WTC11 (cell line): ENCODE data around the gene RPS10.
"Not testable (repeated sequence)": the region's sequence is repeated elsewhere in the genome, so short reads cannot be mapped to it uniquely, and the experiment has no call there.

Source experiments
- NR1H2 ChIP-seq: sonication (generic); formaldehyde crosslinking; IDR thresholded peaks from 2 replicates; pipeline ENCODE4 v1.9.0; 2021; ENCODE audit warnings: mild to moderate bottlenecking, moderate library complexity, missing genetic modification reagents
- NR2C2 ChIP-seq: sonication (generic); formaldehyde crosslinking; IDR thresholded peaks from 2 replicates; pipeline ENCODE4 v1.8.0; 2022; ENCODE audit warnings: mild to moderate bottlenecking, missing genetic modification reagents
- NR3C1 ChIP-seq: sonication (generic); formaldehyde crosslinking; conservative IDR thresholded peaks from 2 replicates; pipeline ENCODE4 v1.8.1; 2023; ENCODE audit warnings: low read depth, mild to moderate bottlenecking, missing genetic modification reagents
- PRRX2 ChIP-seq: fragments of 250-450 bp; sonication (Bioruptor Pico); IDR thresholded peaks from 2 replicates; pipeline ENCODE4 v1.8.0; 2021; ENCODE audit warnings: mild to moderate bottlenecking
- RELA ChIP-seq: sonication (generic); formaldehyde crosslinking; IDR thresholded peaks from 2 replicates; pipeline ENCODE4 v1.8.1; 2022; ENCODE audit warnings: missing genetic modification reagents, mild to moderate bottlenecking, borderline replicate concordance
- SP1 ChIP-seq: sonication (generic); formaldehyde crosslinking; conservative IDR thresholded peaks from 2 replicates; pipeline ENCODE4 v1.8.1; 2022; ENCODE audit warnings: missing genetic modification reagents
- TEAD4 ChIP-seq: sonication (generic); formaldehyde crosslinking; IDR thresholded peaks from 2 replicates; pipeline ENCODE4 v1.8.0; 2022; ENCODE audit warnings: mild to moderate bottlenecking, missing genetic modification reagents
- TP53 ChIP-seq: sonication (generic); formaldehyde crosslinking; IDR thresholded peaks from 2 replicates; pipeline ENCODE4 v1.8.1; 2023; ENCODE audit warnings: mild to moderate bottlenecking, missing genetic modification reagents
- ZNF263 ChIP-seq: sonication (generic); formaldehyde crosslinking; IDR thresholded peaks from 2 replicates; pipeline ENCODE4 v1.8.1; 2022; ENCODE audit warnings: low read depth, mild to moderate bottlenecking, moderate library complexity, missing genetic modification reagents
- ZNF671 ChIP-seq: fragments of 250-450 bp; sonication (Bioruptor Pico); IDR thresholded peaks from 2 replicates; pipeline ENCODE4 v1.8.0; 2021; ENCODE audit warnings: mild to moderate bottlenecking
- TF ChIP-seq, protein P1 (sequence below): fragments of 200-600 bp; IDR thresholded peaks from 2 replicates; pipeline ENCODE4 v1.8.0; 2022; ENCODE audit warnings: antibody characterized with exemption
- TF ChIP-seq, protein P2 (sequence below): sonication (generic); formaldehyde crosslinking; IDR thresholded peaks from 2 replicates; pipeline ENCODE4 v1.8.0; 2022; ENCODE audit warnings: mild to moderate bottlenecking, missing genetic modification reagents
- TF ChIP-seq, protein P3 (sequence below): sonication (generic); formaldehyde crosslinking; IDR thresholded peaks from 2 replicates; pipeline ENCODE4 v1.8.0; 2023; ENCODE audit warnings: missing genetic modification reagents, mild to moderate bottlenecking, borderline replicate concordance
- TF ChIP-seq, protein P4 (sequence below): sonication (generic); formaldehyde crosslinking; IDR thresholded peaks from 2 replicates; pipeline ENCODE4 v1.8.0; 2022; ENCODE audit warnings: mild to moderate bottlenecking, missing genetic modification reagents

DNA sequence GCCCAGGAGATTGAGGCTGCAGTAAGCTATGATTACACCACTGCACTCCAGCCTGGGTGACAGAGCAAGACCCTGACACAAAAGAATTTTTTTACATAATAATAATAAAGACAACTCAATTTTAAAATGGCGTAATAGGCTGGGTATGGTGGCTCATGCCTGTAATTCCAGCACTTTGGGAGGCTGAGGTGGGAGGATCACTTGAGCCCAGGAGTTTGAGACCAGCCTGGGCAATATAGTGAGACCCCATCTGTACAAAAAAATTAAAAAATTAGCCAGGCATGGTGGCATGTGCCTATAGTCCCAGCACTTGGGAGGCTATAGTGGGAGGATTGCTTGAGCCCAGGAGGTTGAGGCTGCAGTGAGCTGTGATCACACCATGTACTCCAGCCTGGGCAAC lies 18.0 kb downstream of the RPS10 start:
- TF ChIP-seq ZNF671 (CRISPR knock-in tag); ZNF263 (CRISPR knock-in tag); NR1H2; SP1 (CRISPR knock-in tag); TEAD4; TP53; NR2C2 (CRISPR knock-in tag); NR3C1; RELA; PRRX2 (CRISPR knock-in tag): not testable (repeated sequence)
- TF ChIP-seq, protein P1, sequence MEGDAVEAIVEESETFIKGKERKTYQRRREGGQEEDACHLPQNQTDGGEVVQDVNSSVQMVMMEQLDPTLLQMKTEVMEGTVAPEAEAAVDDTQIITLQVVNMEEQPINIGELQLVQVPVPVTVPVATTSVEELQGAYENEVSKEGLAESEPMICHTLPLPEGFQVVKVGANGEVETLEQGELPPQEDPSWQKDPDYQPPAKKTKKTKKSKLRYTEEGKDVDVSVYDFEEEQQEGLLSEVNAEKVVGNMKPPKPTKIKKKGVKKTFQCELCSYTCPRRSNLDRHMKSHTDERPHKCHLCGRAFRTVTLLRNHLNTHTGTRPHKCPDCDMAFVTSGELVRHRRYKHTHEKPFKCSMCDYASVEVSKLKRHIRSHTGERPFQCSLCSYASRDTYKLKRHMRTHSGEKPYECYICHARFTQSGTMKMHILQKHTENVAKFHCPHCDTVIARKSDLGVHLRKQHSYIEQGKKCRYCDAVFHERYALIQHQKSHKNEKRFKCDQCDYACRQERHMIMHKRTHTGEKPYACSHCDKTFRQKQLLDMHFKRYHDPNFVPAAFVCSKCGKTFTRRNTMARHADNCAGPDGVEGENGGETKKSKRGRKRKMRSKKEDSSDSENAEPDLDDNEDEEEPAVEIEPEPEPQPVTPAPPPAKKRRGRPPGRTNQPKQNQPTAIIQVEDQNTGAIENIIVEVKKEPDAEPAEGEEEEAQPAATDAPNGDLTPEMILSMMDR, result not testable (repeated sequence)
- TF ChIP-seq, protein P2, sequence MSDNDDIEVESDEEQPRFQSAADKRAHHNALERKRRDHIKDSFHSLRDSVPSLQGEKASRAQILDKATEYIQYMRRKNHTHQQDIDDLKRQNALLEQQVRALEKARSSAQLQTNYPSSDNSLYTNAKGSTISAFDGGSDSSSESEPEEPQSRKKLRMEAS (CRISPR knock-in tag), result not testable (repeated sequence)
- TF ChIP-seq, protein P3, sequence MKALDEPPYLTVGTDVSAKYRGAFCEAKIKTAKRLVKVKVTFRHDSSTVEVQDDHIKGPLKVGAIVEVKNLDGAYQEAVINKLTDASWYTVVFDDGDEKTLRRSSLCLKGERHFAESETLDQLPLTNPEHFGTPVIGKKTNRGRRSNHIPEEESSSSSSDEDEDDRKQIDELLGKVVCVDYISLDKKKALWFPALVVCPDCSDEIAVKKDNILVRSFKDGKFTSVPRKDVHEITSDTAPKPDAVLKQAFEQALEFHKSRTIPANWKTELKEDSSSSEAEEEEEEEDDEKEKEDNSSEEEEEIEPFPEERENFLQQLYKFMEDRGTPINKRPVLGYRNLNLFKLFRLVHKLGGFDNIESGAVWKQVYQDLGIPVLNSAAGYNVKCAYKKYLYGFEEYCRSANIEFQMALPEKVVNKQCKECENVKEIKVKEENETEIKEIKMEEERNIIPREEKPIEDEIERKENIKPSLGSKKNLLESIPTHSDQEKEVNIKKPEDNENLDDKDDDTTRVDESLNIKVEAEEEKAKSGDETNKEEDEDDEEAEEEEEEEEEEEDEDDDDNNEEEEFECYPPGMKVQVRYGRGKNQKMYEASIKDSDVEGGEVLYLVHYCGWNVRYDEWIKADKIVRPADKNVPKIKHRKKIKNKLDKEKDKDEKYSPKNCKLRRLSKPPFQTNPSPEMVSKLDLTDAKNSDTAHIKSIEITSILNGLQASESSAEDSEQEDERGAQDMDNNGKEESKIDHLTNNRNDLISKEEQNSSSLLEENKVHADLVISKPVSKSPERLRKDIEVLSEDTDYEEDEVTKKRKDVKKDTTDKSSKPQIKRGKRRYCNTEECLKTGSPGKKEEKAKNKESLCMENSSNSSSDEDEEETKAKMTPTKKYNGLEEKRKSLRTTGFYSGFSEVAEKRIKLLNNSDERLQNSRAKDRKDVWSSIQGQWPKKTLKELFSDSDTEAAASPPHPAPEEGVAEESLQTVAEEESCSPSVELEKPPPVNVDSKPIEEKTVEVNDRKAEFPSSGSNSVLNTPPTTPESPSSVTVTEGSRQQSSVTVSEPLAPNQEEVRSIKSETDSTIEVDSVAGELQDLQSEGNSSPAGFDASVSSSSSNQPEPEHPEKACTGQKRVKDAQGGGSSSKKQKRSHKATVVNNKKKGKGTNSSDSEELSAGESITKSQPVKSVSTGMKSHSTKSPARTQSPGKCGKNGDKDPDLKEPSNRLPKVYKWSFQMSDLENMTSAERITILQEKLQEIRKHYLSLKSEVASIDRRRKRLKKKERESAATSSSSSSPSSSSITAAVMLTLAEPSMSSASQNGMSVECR, result not testable (repeated sequence)
- TF ChIP-seq, protein P4, sequence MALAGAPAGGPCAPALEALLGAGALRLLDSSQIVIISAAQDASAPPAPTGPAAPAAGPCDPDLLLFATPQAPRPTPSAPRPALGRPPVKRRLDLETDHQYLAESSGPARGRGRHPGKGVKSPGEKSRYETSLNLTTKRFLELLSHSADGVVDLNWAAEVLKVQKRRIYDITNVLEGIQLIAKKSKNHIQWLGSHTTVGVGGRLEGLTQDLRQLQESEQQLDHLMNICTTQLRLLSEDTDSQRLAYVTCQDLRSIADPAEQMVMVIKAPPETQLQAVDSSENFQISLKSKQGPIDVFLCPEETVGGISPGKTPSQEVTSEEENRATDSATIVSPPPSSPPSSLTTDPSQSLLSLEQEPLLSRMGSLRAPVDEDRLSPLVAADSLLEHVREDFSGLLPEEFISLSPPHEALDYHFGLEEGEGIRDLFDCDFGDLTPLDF (CRISPR knock-in tag), result not testable (repeated sequence)
